Esophagus squamous epithelium (tissue), 5 donors: ENCODE results near the gene DEPDC5. TPM values are rescaled to one million over a fixed set of nuclear protein-coding genes. Genes with fewer than 3 reads are reported as not detected.

Experiments
- DNase-seq: peaks from one replicate; lab custom pipeline; 2025; lab: John Stamatoyannopoulos, UW
- H3K27ac ChIP-seq, 4 donors: fragments of 200-600 bp; sonication (generic); one replicate each; pipeline ENCODE4 v1.5.1; 2016 to 2019; ENCODE audit warnings: mild to moderate bottlenecking in 1 of 4
- H3K27me3 ChIP-seq, 4 donors: fragments of 200-600 bp; sonication (generic); 1 replicate in 3 of 4; 2 replicates in 1 of 4; pipeline versions ENCODE4 v1.5.1 to v1.6.0; 2017 to 2021; ENCODE audit warnings: antibody characterized with exemption in 1 of 4
- H3K36me3 ChIP-seq, 3 donors: fragments of 200-600 bp; sonication (generic); one replicate each; pipeline ENCODE4 v1.5.1; 2016 to 2019
- H3K4me1 ChIP-seq, 3 donors: fragments of 200-600 bp; sonication (generic); one replicate each; pipeline ENCODE4 v1.5.1; 2017 to 2019
- H3K4me3 ChIP-seq, 4 donors: fragments of 200-600 bp; sonication (generic); 1 replicate in 3 of 4; 2 replicates in 1 of 4; pipeline ENCODE4 v1.5.1; 2016 to 2019; ENCODE audit warnings: mild to moderate bottlenecking in 2 of 4, moderate library complexity in 1 of 4
- H3K9me3 ChIP-seq, 3 donors: fragments of 200-600 bp; sonication (generic); one replicate each; pipeline ENCODE4 v1.5.1; 2016 to 2019
- CTCF ChIP-seq, 6 experiments: fragments of 450-650 bp in 4 of 6; fragments of 200-600 bp in 2 of 6; sonication (generic) in 2 of 6; IDR thresholded peaks; one replicate each; pipeline ENCODE4 v1.5.1; 2016 to 2019; ENCODE audit warnings: antibody characterized with exemption in 6 of 6, mild to moderate bottlenecking in 4 of 6, moderate library complexity in 4 of 6
- POLR2A ChIP-seq, 4 donors: fragments of 450-650 bp; IDR thresholded peaks; one replicate each; pipeline ENCODE4 v1.6.1; 2017; ENCODE audit warnings: antibody characterized with exemption in 4 of 4, mild to moderate bottlenecking in 4 of 4, moderate library complexity in 3 of 4
- WGBS, 2 donors: methylation state at CpG; one replicate each; pipeline ENCODE4 v1.1.5; 2018; 5-methylcytosine and 5-hydroxymethylcytosine counted together
- intact Hi-C: fragments of 100-400 bp; cut with DNase I; formaldehyde crosslinking; loops from one replicate; pipeline ENCODE4 v1.15.0; 2022
- total RNA-seq, 4 donors: library from RNA; depleted of rRNA; stranded (reverse); fragments of >200 nt; gene quantifications; one replicate each; pipeline ENCODE4 v1.1.0, GENCODE V29; 2016
- donor health status: DM: yes; HTN: yes; CAD: no.

Gene DEPDC5
- total RNA-seq, 4 donors from 2014 or later: 9.0 to 22.5 (median 15.0) TPM

GRCh38 chr22:31951194-31952093 is 197.6 kb downstream of the DEPDC5 start:
- no peak for TF ChIP-seq CTCF (IDR thresholded peaks at IDR 0.05)
- no peak for TF ChIP-seq POLR2A (IDR thresholded peaks at IDR 0.05)
- no peak for DNase-seq
- Histone ChIP-seq H3K9me3 (no peaks in the 10 kb centered on the region), H3K27ac (peak overlapping the region; percentile 67 to 87 (median 77)), H3K36me3 (peaks cover 0 to 33% (median 4%) of the 10 kb centered on the region in 3 donors), H3K4me3 (peak overlapping the region in 1 of 4 donors; percentile 18), H3K4me1 (peaks cover 30 to 83% (median 67%) of the 10 kb centered on the region in 3 donors), H3K27me3 (no peaks in the 10 kb centered on the region)
- 47 to 57% methylated on average over 8 of the region's 8 CpGs for WGBS, 2 donors
- intact Hi-C loops: no loop called here

GRCh38 chr22:31952094-31952401 is 198.2 kb downstream of the DEPDC5 start:
- H3K27ac ChIP-seq: peak overlapping the region; percentile 67 to 87 (median 77)
- intact Hi-C loops: no loop called here
- WGBS, 2 donors: 40 to 55% methylated on average over 2 of the region's 2 CpGs
- peaks cover 24 to 77% (median 61%) of the 10 kb centered on the region in 3 donors for H3K4me1 ChIP-seq
- peaks cover 0 to 39% (median 8%) of the 10 kb centered on the region in 3 donors for H3K36me3 ChIP-seq
- peak overlapping the region in 1 of 4 donors; percentile 18 for H3K4me3 ChIP-seq
- DNase-seq: no peak
- H3K27me3 ChIP-seq: no peaks in the 10 kb centered on the region
- TF ChIP-seq CTCF (IDR thresholded peaks at IDR 0.05) (no peak), POLR2A (IDR thresholded peaks at IDR 0.05) (no peak)
- no peaks in the 10 kb centered on the region for H3K9me3 ChIP-seq

- DNase-seq: no peak
- Histone ChIP-seq H3K4me1 (peaks cover 21 to 73% (median 57%) of the 10 kb centered on the region in 3 donors), H3K27ac (peak overlapping the region; percentile 67 to 87 (median 77)), H3K4me3 (no peak overlapping the region), H3K36me3 (peaks cover 0 to 43% (median 8%) of the 10 kb centered on the region in 3 donors), H3K27me3 (no peaks in the 10 kb centered on the region), H3K9me3 (no peaks in the 10 kb centered on the region)
- intact Hi-C loops: no loop called here
- 11 to 20% methylated on average over 2 of the region's 2 CpGs for WGBS, 2 donors
- TF ChIP-seq CTCF (IDR thresholded peaks at IDR 0.05): no peak
- no peak for TF ChIP-seq POLR2A (IDR thresholded peaks at IDR 0.05)
Observed at GRCh38 chr22:31952472-31952871, 198.7 kb downstream of the DEPDC5 start.

GRCh38 chr22:31953261-31953660 is 199.4 kb downstream of the DEPDC5 start:
- H3K36me3 ChIP-seq: peaks cover 0 to 46% (median 8%) of the 10 kb centered on the region in 3 donors

More at GRCh38 chr22:31953261-31953660, 199.4 kb downstream of the DEPDC5 start:
- no peak for DNase-seq
- no peak for TF ChIP-seq POLR2A (IDR thresholded peaks at IDR 0.05)
- no peak for TF ChIP-seq CTCF (IDR thresholded peaks at IDR 0.05)
- no peaks in the 10 kb centered on the region for H3K27me3 ChIP-seq
- no peaks in the 10 kb centered on the region for H3K9me3 ChIP-seq
- H3K4me1 ChIP-seq: peaks cover 21 to 66% (median 53%) of the 10 kb centered on the region in 3 donors
- intact Hi-C loops: no loop called here
- 59 to 62% methylated on average over 3 of the region's 3 CpGs for WGBS, 2 donors
- peak overlapping the region; percentile 33 to 87 (median 77) for H3K27ac ChIP-seq
- no peak overlapping the region for H3K4me3 ChIP-seq
